Stimulated activated CD8-positive, alpha-beta memory T cell treated with anti-CD3 and anti-CD28 coated beads, Interleukin-7, amount 100 ng/mL, for 24 hours (primary cell): ENCODE results near the gene EMX1.
"Not testable (repeated sequence)": the region's sequence is repeated elsewhere in the genome, so short reads cannot be mapped to it uniquely, and the experiment has no call there.

Experiments used
- DNase-seq: peaks from one replicate; pipeline ENCODE4 v3.0.0-alpha.2; 2020; ENCODE audit warnings: low read depth

EMX1 gene

GRCh38 chr2:72900191-72900825 is 17.0 kb upstream of the EMX1 start:
- DNase-seq: no peak

- no peak for DNase-seq
These were observed 15.9 kb upstream of the EMX1 start for GRCh38 chr2:72901426-72901825.

- DNase-seq: not testable (repeated sequence)
These were observed 9.9 kb upstream of the EMX1 start for GRCh38 chr2:72907369-72907768.

- DNase-seq: no peak
These were observed 8.6 kb upstream of the EMX1 start for GRCh38 chr2:72908741-72909140.

GRCh38 chr2:72911256-72911655 is 6.1 kb upstream of the EMX1 start:
- DNase-seq: no peak

GRCh38 chr2:72913486-72914205 is 3.7 kb upstream of the EMX1 start:
- no peak for DNase-seq

GRCh38 chr2:72914206-72914559 is 3.1 kb upstream of the EMX1 start:
- no peak for DNase-seq

GRCh38 chr2:72914589-72915319 is 2.6 kb upstream of the EMX1 start:
- no peak for DNase-seq

- DNase-seq: no peak
These were observed 1.9 kb upstream of the EMX1 start for GRCh38 chr2:72915320-72915906.

GRCh38 chr2:72915907-72916742 is 1.2 kb upstream of the EMX1 start:
- DNase-seq: no peak

GRCh38 chr2:72916743-72917137 is 579 bp upstream of the EMX1 start:
- DNase-seq: no peak

- no peak for DNase-seq
These were observed 696 bp downstream of the EMX1 start for GRCh38 chr2:72917877-72918553.

- no peak for DNase-seq
These were observed 2.3 kb downstream of the EMX1 start for GRCh38 chr2:72919414-72920317.

GRCh38 chr2:72920318-72921087 is 3.2 kb downstream of the EMX1 start:
- no peak for DNase-seq

GRCh38 chr2:72921088-72921851 is 4.0 kb downstream of the EMX1 start:
- DNase-seq: no peak

GRCh38 chr2:72921853-72922252 is 4.5 kb downstream of the EMX1 start:
- no peak for DNase-seq

- DNase-seq: no peak
These were observed 6.6 kb downstream of the EMX1 start for GRCh38 chr2:72923833-72924352.
